ENCODE data around the gene BCL7A.
"Not testable (repeated sequence)": the region's sequence is repeated elsewhere in the genome, so short reads cannot be mapped to it uniquely, and the experiment has no call there.

The BCL7A gene

DNA sequence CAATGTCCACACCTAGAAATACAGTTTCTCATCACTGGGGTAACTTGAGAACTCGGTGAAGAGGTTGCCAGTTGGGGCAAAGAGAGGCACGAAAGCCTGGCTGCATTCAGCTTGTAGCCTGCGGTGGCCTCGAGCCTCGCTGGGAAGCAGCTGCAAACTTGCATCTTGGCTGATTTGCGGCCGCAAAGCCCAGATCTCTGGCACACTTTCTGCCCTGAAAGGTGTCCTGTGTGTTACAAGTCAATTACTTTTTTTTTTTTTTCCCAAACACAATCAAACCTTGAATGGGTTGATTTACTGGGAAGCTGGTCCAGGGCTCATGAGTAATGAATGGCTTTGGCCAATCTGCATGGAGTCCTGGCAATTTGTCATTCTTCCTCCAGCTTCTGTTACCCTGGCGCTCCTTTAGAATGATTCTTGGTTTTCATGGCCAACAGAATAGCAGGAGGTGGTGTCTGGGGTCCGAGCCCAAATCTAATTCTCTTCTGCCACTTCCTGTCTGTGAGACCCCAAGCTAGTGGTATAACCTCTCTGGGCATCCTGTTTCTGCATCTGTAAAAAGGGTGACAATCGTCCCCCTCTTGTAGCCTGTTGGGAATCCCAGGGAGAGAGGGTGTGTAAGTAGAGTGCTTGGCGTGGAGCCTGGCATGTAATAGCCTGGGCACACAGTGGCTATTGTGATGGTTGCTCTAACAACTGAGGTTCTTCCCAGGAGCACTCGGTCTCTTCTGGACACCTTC, 6.7 kb downstream of the BCL7A start:
- no peak for DNase-seq (ENCODE audit: low read depth in 2 of 2)

DNA sequence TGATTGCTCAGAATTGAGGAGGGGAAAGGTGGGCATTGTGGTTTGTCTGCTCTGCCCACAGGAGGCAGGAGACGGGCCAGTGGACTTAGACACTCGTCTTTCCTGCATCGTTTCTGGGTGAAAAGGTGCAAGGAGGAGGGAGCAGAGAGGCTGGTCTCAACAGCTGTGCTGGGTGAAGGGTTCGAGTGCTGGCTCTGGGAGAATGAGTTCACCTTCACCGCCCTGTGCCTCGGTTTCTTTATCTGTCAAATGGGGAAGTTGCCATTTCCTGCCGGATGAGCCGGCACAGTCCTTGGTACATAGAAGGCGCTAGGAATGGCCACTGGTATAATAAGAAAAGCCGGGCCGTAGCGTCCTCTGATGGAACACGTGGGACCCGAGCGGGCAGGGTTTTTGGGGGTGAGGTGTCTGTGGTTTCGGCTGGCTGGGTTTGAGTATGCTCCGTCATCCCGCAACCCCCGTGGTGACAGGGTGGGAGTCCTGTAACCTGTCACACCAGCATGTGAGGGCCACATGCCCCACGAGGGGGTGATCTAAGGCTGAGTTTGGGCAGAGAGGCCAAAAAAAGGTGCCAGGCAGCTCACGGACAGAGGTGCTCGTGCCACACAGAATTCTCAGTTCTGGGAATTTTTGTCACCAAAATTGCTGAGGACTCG, 7.3 kb downstream of the BCL7A start:
- DNase-seq (ENCODE audit: low read depth in 2 of 2), result no peak

DNA sequence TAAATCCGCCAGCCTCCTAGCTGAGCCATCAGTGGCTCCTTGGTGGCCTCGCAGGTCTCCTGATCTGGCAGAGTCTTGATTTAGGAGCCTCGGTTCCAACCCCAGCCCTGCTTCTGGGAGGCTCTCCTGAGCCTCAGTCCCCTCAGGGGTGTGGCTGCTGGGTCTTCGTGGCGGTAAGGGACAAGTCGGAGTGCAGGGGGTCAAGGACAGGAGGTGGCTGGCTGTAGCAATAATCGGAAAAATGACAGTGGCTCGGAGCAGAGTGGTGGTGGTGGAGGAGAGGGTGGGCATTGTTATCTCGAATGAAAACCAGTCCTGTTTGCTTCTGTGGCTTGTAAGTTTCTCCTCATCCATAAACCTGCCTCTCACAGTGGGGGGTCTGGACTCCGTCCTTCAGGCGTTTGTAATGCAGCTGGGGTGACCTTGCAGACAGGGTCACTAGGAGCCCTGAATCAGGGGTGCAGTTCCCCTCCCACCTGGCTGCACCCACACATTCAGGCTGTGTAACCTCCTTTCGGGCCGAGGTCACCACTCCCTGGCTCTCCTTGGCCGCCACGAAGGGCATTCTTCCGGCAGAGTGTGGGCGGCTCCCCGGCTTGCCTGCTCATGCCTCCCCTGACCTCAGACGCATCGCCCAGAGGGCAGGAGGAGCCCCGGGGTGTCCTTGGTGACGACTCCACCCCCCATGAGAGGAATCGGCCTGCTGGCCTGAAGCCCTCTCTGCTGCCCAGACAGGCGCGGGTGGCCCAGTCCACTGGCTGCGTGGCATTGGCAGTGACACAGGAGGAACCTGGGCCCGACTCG, 8.1 kb downstream of the BCL7A start:
- DNase-seq (ENCODE audit: low read depth in 2 of 2), result no peak

DNA sequence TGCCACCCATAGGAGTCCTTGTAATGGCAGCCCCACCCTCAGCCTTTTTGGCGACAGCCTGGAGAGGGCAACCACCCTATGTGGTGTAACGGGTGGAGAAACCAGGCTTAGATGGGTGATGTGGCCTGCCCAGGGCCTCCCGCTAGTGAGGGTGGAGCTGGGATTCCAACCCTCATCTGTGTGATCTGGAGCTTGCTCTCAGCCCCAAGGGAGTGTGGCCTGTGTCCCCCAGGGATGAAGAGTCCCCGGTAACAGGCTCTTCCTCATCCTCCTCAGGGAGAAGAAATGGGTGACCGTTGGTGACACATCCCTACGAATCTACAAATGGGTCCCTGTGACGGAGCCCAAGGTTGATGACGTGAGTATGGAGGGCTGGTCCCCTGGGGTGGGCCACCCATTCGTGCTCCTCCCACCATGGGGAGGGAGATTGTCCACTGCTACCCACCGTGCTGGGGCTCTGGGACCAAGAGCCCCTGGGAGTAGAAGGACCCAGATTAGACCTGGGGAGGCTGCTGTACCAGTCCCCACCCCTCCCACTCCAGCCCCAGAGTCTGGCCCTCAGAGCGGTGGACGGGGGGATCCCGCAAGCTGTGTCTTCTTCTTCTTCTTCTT, 8.8 kb downstream of the BCL7A start:
- DNase-seq (ENCODE audit: low read depth in 2 of 2), result no peak

DNA sequence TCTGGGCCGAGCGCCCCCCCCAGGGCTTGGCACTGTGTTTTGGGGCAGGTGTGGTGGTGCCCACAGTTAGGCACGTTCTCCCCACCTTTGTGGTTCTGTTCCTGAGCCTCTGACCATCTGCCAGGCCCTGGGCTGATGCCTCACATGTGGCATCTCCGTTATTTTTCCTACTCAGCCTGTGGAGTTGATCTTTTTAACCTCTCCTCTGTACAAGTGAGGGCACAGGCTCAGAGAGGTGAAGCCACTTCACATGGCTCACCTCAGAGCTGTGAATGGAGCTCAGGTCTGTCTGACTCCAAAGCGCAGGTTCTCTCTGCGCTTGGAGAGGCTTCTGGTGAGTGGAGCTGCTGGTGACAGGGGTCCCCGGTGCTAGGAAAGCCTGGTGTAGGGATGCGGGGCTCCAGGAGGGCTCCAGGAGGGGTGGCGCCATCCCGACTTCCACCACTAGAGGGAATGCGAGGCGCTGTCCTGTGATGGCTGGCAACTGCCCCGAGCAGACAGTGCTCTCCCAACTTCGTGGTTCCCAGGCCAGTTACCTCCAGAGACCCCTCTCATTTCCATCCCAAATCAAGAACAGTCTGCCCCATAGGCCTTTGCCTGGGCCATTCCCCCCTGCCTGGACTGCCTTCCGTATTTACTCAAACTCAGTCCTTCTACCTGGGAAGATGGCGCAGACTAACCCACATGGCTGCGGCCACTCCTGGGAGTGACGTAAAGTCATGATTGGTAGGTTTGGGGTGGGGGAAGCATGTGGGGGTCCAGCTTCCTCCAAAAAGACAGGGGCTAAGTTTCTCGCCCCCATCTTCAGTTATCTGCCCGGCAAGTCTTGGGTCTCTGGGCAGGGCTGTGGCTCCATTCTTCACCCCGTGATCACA, 9.9 kb downstream of the BCL7A start:
- peak in 1 of 2 donors; percentile 50 for DNase-seq (ENCODE audit: low read depth in 2 of 2)

DNA sequence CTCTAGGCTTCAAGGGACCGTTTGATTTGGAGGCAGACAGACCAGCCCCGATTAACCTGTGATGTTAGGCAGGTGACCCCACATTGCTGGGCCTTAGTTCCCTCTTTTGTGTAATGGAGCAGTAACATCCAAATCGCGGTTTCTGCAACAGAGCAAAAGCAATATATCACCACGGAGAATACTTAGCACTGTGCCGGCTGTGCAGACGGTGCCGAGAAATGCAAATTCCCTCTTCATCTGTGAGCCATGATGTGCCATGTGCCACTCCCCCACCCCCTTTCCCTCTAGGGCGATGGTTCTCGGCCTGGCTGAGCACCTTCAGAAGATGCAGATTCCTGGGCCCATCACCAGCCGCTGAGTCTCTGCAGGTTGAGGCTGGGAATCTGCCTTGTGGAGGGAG, 10.9 kb downstream of the BCL7A start:
- DNase-seq (ENCODE audit: low read depth in 2 of 2), result no peak

DNA sequence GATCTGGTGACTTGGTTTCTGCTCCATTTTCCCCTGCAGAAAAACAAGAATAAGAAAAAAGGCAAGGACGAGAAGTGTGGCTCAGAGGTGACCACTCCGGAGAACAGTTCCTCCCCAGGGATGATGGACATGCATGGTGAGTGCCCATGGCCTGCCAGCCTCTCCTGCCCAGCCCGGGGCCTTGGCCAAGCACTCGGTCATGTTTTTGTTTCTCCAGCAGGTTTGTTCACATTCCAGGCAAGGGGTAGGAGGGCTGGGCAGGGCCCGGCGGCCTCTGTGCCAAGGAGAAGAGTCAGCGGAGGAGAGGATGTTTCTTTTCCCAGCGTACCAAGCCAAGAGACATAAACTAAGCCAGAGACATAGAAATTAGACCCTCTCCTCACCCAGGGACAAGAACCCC, 13.6 kb downstream of the BCL7A start:
- no peak for DNase-seq (ENCODE audit: low read depth in 2 of 2)

DNA sequence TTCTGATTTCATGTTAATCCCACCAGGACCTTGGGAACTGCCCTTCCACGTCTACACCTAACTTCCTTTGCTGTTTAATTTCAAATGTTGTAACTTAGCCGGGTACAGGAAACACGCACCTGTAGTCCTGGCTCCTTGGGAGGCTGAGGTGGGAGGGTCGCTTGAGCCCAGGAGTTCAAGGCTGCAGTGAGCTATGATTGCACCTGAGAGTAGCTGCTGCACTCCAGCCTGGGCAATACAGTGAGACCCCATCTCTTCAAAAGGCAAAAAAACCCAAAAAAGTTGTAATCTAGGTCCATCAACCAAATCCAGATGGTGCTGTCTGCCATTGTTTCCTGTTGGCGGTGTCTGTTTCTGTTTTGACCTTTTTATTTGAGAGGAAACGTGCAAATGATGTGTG, 14.5 kb downstream of the BCL7A start:
- DNase-seq (ENCODE audit: low read depth in 2 of 2), result no peak

DNA sequence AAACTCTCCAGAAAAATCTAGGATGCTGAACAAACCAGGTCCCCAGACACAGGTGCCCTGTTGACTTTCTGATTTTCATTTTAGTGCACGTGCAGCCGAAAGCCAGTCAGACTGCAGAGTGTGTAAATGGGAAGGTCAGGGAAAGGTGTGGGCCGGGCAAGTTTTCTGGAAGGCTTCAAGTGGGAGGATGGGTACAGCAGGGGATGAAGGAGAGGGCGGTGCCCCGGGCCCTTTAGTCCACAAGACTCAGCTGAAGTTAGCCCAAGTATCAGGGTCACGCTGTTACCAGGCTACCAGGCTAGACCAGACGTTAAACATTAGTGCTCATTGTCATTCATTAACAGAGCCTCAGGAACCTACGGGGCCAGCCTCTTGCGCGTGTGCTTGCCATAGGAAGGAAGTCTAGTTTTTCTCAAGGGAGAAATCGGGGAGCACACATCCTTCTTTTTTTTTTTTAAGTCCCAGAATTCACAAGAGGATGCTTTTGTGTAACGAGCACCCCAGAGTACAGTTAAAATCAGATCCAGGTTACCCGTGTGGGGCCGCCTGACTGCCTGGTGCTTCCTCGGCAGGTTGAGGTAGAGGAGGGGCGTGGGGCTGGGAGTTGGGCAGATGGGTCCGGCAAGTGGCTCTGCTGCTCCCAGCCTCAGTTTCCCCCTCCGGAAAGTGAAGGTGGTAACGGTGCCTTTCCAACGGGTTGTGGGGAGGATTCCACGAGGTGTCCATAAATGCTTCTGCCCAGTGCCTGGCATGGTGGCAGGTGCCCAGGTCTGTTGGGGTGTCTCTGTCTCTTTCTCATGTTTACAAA, 19.1 kb downstream of the BCL7A start:
- DNase-seq (ENCODE audit: low read depth in 2 of 2), result no peak

DNA sequence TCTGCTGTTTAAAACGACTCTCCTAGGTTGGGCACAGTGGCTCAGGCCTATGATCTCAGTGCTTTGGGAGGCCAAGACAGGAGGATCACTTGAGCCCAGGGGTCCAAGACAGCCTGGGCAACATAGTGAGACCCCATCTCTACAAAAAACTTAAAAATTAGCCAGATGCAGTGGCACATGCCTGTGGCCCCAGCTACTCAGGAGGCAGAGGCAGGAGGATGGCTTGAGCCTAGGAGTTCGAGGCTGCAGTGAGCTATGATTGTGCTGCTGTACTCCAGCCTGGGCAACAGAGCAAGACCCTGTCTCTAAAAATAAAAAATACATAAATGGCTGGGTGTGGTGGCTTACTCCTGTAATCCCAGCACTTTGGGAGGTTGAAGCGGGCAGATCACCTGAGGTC, 19.8 kb downstream of the BCL7A start:
- DNase-seq (ENCODE audit: low read depth in 2 of 2), result not testable (repeated sequence)

DNA sequence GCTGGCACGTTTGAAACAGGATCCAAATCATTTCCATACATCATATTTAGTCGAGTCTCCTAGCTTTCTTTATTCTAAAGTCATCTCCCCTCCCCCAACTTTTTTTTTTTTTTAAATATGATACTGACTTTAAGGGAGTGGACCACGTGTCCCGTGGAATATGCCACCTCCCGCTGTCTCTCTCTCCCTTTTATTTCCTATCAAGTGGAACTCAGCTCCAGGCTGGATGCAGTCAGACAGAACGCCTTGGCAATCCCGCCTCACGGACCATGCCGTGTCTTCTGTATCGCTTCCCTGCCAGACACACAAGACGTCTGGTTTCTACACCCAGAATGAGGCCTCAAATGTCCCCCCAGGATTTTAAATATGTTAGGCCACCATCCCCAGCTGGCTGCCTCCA, 21.2 kb downstream of the BCL7A start:
- no peak for DNase-seq (ENCODE audit: low read depth in 2 of 2)

DNA sequence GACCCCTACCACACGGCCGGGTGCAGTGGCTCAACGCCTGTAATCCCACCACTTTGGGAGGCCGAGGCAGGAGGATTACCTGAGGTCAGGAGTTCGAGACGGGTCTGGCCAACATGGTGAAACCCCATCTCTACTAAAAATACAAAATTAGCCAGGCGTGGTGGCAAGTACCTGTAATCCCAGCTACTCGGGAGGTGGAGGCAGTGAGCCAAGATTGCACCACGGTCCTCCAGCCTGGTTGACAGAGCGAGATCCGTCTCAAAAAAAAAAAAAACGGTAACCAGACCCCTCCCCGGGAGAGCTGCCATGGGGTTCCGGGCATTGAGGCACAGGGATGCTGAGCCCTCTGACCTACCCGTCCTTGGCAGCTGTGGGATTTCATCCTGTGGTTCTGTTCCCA, 21.8 kb downstream of the BCL7A start:
- DNase-seq (ENCODE audit: low read depth in 2 of 2), result no peak

DNA sequence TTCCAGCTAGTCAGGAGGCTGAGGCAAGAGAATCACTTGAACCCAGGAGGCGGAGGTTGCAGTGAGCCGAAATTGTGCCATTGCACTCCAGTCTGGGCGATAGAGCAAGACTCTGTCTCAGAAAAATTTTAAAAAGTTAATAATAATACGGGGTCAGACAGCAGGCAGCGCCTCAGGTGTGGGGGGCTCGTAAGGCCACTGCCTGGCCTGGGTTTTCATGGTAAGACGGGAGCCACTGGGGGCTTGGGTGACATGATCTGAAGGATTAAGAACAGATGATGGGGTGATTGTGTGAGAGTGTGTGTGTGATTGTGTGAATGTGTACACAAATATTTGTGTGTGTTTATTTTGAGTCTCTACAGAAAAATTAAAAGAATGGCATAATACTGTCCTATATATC, 23.6 kb downstream of the BCL7A start:
- no peak for DNase-seq (ENCODE audit: low read depth in 2 of 2)

DNA sequence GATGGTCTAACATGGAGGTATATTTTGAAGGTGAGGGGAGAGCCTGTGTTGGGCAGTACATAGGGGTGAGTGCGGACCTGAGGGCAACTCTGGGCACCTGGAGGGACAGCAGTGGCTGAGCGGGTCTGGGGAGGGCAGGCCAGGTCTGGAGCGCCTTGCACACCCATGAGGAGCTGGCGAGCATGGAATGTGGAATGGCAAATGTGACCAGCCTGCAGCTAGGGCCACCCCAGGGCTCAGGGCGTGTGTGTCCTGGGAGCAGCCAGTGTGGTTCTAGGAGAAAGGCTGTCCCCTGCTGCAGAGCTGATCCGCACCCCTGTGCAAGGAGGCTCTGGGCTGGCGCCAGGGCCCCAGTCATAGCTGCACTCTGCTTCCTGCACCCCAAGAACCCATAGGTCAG, 24.5 kb downstream of the BCL7A start:
- no peak for DNase-seq (ENCODE audit: low read depth in 2 of 2)

DNA sequence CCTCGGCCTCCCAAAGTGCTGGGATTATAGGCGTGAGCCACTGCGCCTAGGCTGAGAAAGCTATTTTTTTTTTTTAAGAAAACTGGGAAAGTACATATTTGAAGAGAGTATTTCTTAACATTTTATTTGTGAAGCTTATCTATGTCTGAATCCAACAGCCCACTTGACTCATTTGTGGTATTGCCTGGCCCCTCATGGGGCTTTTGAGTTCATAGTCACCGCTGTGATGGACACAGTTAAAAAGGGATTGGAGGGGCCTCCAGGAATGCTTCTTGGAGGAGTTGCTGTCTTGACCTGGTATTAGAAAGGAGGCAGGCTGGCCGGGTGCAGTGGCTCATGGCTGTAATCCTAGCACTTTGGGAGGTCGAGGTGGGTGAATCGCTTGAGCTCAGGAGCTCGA, 26.5 kb downstream of the BCL7A start:
- no peak for DNase-seq (ENCODE audit: low read depth in 2 of 2)

DNA sequence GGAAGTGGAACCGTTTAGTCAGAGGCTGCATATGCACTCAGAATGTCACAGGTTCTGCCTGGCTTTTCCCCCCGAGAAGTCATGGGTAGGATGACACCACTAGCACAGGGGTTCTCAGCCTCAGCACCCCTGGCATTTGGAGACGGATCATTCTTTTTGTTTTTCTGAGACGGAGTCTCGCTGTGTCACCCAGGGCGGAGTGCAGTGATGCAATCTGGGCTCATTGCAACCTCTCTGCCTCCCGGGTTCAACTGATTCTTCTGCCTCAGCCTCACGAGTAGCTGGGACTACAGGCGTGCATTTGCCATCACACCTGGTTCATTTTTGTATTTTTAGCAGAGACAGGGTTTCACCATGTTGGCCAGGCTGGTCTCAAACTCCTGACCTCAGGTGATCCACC, 28.1 kb downstream of the BCL7A start:
- no peak for DNase-seq (ENCODE audit: low read depth in 2 of 2)

DNA sequence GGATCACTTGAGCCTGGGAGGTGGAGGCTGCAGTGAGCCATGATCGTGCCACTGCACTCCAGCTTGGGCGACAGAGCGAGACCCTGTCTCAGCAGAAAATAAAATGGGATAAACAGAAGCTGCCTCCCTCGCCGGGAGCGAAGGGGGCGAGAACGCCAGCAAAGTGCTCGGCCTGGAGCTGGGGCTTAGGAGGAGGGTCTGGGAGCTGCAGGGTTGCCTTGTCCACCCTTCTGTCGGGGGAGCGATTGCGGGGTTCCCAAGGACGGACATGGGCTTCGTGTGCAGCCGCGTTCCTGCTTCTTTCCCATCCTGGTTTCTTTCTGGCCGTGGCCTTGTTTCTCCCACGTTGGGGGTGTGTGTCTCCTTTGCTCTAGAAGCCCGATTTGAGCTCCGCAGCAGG, 29.0 kb downstream of the BCL7A start:
- no peak for DNase-seq (ENCODE audit: low read depth in 2 of 2)

DNA sequence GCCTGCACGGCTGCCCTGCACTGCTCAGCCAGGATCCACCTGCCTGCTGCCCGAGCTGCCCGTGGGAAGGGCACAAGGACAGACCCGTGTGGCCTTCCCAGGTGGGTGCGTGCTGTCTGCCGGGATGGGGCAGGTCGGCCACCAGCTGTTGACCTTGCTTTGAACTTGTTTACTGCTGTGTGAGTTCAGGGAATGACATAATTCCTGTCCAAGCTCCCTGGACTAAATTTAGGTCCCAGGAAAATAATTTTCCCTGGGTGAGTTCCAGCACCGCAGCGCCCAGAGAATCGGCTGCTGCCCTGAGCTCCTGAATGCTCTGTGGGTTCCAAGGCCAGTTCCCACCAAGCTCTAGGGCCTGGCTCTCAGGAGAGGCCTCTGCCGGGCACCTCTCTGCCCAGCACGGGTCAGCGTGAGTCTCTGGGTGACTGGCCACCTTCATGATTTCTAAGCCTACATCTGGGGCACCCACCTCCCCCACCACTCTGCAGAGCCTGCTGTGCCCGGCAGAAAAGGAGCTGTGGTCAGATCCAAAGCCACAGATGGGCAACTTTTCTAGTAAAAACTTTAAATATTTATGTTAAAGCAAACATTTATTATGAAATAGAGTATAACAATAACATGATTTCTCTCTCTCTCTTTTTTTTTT, 29.7 kb downstream of the BCL7A start:
- DNase-seq (ENCODE audit: low read depth in 2 of 2), result no peak

DNA sequence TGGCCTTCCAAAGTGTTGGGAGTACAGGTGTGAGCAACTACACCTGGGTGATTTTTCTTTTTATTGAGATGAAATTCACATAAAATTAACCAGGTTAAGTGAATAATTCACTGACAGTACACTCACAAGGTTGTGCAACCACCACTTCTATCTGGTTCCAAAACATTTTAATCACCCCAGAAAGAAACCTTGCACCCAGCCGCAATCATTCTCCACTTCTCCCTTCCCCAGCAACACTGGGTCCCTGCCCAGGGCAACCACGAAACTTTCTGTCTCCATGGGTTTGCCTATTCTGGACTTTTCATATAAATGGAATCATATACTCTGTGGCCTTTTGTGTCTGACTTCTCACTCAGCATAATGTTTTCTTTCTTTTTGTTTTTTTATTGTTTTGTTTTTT, 30.6 kb downstream of the BCL7A start:
- DNase-seq (ENCODE audit: low read depth in 2 of 2), result no peak

DNA sequence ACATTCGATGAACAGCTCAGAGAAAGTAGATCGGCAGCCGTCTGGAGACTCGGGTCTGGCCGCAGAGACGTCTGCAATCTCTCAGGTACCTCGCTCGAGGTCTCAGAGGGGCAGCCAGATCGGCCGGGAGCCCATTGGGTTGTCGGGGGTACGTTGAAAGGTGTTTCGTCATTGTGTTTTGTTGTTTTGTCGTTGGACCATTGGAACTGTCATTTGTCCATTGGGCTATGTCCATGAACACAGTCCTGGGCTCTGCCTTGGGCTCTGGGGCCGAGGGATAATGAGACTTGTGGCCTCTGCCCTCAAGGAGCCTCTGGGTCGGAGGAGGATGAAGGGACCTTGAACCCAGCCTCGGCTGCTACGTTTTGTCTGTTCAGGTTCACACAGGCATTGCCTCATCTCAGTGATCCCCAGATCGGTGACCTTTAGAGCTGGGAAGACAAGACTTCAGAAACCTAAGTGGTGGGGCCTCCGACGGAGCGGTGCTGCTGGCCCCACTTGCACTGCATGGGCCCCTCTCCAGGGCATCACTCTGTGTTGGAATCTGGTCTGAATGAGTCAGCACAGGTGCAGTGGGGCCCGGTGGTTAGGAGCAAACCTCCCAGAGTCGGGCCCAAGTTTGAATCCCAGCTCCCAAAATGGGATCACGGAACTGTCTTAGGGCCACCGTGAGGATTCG, 33.3 kb downstream of the BCL7A start:
- no peak for DNase-seq (ENCODE audit: low read depth in 2 of 2)
